A673 (cell line): ENCODE results near the gene ATG10. TPM values are rescaled to one million over a fixed set of nuclear protein-coding genes. Genes with fewer than 3 reads are reported as not detected.

Experiments used
- BruUV-seq: library from RNA; stranded (reverse); fragments of 400-500 nt; replicated peaks from 2 replicates; lab custom pipeline; 2021; lab: Mats Ljungman, UMichigan
- CTCF ChIA-PET: fragments of 300-600 bp; sonication (Branson Sonifier 250); formaldehyde crosslinking; loops from one replicate; lab custom pipeline; 2022; ENCODE audit warnings: antibody characterized with exemption; lab: Charles Lee
- POLR2A ChIA-PET: fragments of 300-600 bp; sonication (Branson Sonifier 250); formaldehyde crosslinking; loops from one replicate; lab custom pipeline; 2022; ENCODE audit warnings: antibody characterized with exemption; ENCODE audit not compliant: low non-redundant PET; lab: Charles Lee
- DNase-seq: peaks from one replicate; pipeline ENCODE4 v3.0.0-alpha.2; 2015; ENCODE audit warnings: low spot score
- H3K27ac ChIP-seq: fragments of 200-600 bp; sonication (generic); 2 replicates; pipeline ENCODE4 v1.5.1; 2016; ENCODE audit warnings: mixed run types, low read depth, mild to moderate bottlenecking, mixed read lengths, antibody characterized with exemption, low read length; ENCODE audit not compliant: poor library complexity, severe bottlenecking
- H3K27me3 ChIP-seq: fragments of 200-600 bp; sonication (generic); replicated peaks from 2 replicates; pipeline ENCODE4 v1.6.1; 2017; ENCODE audit warnings: mixed run types, low read depth, mild to moderate bottlenecking, mixed read lengths, antibody characterized with exemption, low read length; ENCODE audit not compliant: insufficient read depth, poor library complexity
- H3K36me3 ChIP-seq: fragments of 200-600 bp; sonication (generic); 2 replicates; pipeline ENCODE4 v1.6.1; 2016; ENCODE audit warnings: mixed run types, mild to moderate bottlenecking, mixed read lengths, antibody characterized with exemption, low read length; ENCODE audit not compliant: insufficient read depth, poor library complexity, severe bottlenecking
- H3K4me1 ChIP-seq: fragments of 200-600 bp; sonication (generic); 2 replicates; pipeline ENCODE4 v1.6.1; 2017; ENCODE audit warnings: mixed run types, mild to moderate bottlenecking, mixed read lengths, antibody characterized with exemption, low read length; ENCODE audit not compliant: insufficient read depth, poor library complexity, severe bottlenecking
- H3K4me3 ChIP-seq: fragments of 200-600 bp; sonication (generic); 2 replicates; pipeline ENCODE4 v1.5.1; 2016; ENCODE audit warnings: low read depth, mixed run types, mild to moderate bottlenecking, mixed read lengths, low read length; ENCODE audit not compliant: poor library complexity, severe bottlenecking
- H3K9me3 ChIP-seq: fragments of 200-600 bp; sonication (generic); 2 replicates; pipeline ENCODE4 v1.6.1; 2016; ENCODE audit warnings: mixed run types, low read depth, mild to moderate bottlenecking, mixed read lengths, antibody characterized with exemption, low read length; ENCODE audit not compliant: poor library complexity, severe bottlenecking
- EZH2 ChIP-seq: fragments of 200-600 bp; sonication (generic); IDR thresholded peaks from 2 replicates; pipeline ENCODE4 v1.6.1; 2017; ENCODE audit warnings: borderline replicate concordance, low read depth, mild to moderate bottlenecking, mixed read lengths, antibody characterized with exemption, low read length; ENCODE audit not compliant: poor library complexity, severe bottlenecking
- intact Hi-C: fragments of 100-400 bp; cut with micrococcal nuclease; formaldehyde crosslinking; loops from one replicate; pipeline ENCODE4 v1.10.0; 2022; ENCODE audit not compliant: unreplicated experiment
- total RNA-seq: library from RNA; stranded (reverse); gene quantifications from 2 replicates; pipeline ENCODE4 v1.2.3, GENCODE V29; 2021
- TF ChIP-seq, protein P1 (sequence below): fragments of 300-800, 200-600 bp; sonication (generic); conservative IDR thresholded peaks from 2 replicates; pipeline ENCODE4 v1.5.1; 2017; ENCODE audit warnings: low read depth, mild to moderate bottlenecking, antibody characterized with exemption, low read length, moderate library complexity, mixed read lengths

ATG10 gene
- total RNA-seq, 1 experiment from 2014 or later: 17.1 TPM

DNA sequence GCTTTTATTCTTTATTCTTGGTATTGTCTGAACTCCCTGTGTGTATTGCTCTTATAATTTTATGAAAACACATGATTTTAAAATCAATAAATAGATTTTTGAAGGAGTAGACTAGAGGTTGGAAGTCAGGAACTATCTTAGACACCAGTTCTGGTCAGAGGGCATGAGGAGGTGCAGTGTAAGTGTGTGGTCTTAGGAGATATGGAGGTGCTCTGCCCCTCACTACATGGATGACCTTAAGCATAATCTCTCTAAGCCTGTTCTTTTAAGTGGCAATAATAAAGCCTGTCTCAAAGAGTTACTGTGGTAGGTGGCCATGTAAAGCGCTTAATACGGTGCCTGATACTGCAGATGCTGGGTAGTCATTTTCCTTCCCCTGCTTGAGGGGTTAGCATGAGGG is 272.3 kb downstream of the ATG10 start:
- no peak overlapping the region for H3K27ac ChIP-seq
- POLR2A ChIA-PET: no interaction called here
- no peaks in the 10 kb centered on the region for H3K4me1 ChIP-seq
- no peak for DNase-seq
- CTCF ChIA-PET: no interaction called here
- H3K36me3 ChIP-seq: no peaks in the 10 kb centered on the region
- H3K27me3 ChIP-seq: no peaks in the 10 kb centered on the region
- no peak overlapping the region for H3K4me3 ChIP-seq
- no peak for TF ChIP-seq EZH2
- TF ChIP-seq, protein P1, sequence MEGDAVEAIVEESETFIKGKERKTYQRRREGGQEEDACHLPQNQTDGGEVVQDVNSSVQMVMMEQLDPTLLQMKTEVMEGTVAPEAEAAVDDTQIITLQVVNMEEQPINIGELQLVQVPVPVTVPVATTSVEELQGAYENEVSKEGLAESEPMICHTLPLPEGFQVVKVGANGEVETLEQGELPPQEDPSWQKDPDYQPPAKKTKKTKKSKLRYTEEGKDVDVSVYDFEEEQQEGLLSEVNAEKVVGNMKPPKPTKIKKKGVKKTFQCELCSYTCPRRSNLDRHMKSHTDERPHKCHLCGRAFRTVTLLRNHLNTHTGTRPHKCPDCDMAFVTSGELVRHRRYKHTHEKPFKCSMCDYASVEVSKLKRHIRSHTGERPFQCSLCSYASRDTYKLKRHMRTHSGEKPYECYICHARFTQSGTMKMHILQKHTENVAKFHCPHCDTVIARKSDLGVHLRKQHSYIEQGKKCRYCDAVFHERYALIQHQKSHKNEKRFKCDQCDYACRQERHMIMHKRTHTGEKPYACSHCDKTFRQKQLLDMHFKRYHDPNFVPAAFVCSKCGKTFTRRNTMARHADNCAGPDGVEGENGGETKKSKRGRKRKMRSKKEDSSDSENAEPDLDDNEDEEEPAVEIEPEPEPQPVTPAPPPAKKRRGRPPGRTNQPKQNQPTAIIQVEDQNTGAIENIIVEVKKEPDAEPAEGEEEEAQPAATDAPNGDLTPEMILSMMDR: no peak
- intact Hi-C loops: no loop called here
- no TSS peak for BruUV-seq
- H3K9me3 ChIP-seq: peaks cover 11% of the 10 kb centered on the region

DNA sequence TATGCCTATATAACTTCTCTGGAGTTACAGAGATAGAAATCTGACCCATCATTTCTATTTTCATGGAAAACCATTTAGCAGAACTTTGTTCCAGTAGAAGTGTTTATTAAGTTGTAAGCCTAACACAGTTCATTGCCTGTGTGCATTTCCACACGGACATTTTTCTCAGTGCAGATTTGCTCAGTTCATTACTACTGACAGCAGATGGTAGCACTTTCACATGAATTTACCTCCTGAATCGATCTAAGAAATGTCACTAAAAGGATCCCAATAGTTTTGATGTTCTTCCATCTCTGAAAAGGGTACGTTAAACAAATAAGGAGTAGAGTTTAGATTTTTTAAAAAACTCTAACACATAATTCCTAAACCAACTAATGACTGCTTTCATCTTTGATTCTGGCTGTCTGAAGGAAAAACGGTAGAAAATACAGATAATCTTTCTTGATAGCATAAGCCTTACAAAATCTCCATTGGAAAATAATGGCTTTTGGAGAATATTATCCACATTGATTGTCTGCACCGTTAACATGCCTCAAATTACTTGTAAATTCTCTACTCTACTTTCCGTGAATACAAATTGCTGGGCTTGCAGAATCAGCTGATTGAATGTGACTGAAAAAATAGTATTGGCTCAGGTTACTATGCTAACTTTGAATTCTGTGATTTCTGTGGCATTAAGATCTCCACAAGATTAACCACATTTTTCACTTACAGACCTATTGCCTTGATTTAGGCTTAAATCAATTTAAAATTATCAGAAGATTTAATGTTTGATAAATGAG is 273.2 kb downstream of the ATG10 start:
- TF ChIP-seq EZH2: no peak
- TF ChIP-seq, protein P1: no peak
- CTCF ChIA-PET: no interaction called here
- POLR2A ChIA-PET: no interaction called here
- no TSS peak for BruUV-seq
- no peaks in the 10 kb centered on the region for H3K27me3 ChIP-seq
- H3K4me3 ChIP-seq: no peak overlapping the region
- no peak overlapping the region for H3K27ac ChIP-seq
- H3K36me3 ChIP-seq: no peaks in the 10 kb centered on the region
- peaks cover 11% of the 10 kb centered on the region for H3K9me3 ChIP-seq
- H3K4me1 ChIP-seq: no peaks in the 10 kb centered on the region
- intact Hi-C loops: no loop called here
- no peak for DNase-seq

DNA sequence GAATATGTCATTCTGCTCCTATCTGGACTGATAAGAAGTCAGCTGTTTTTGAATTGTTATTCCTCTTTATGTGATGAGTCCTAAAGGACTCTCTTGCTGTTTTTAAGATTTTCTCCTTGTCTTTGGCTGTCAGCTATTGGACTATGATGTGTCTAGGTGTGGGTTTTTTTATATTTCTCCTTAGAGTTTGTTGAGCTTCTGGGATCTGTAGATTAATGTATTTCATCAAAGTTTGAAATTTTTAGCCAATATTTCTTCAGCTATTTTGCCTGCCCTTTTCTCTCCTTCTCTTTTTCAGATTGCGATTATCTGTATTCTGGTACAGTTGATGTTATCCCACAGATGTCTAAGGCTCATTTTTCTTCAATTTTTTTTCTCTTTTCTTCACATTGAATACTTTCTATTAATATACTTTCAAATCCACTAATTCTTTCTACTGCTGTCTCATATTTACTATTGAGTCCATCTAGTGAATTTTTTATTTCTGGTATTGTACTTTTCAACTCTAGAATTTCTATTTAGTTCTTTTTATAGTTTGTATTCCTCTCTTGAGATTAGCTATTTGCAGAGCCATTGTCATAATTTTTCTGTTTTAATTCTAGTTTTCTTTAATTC is 275.2 kb downstream of the ATG10 start:
- CTCF ChIA-PET: no interaction called here
- intact Hi-C loops: no loop called here

More for the DNA sequence above, 275.2 kb downstream of the ATG10 start:
- no peak overlapping the region for H3K4me3 ChIP-seq
- no peaks in the 10 kb centered on the region for H3K27me3 ChIP-seq
- DNase-seq: no peak
- POLR2A ChIA-PET: no interaction called here
- BruUV-seq: no TSS peak
- H3K4me1 ChIP-seq: no peaks in the 10 kb centered on the region
- TF ChIP-seq, protein P1: no peak
- TF ChIP-seq EZH2: no peak
- H3K9me3 ChIP-seq: peaks cover 11% of the 10 kb centered on the region
- no peak overlapping the region for H3K27ac ChIP-seq
- H3K36me3 ChIP-seq: no peaks in the 10 kb centered on the region
